ENCODE measurements around the gene SYVN1. TPM values are rescaled to one million over a fixed set of nuclear protein-coding genes. Genes with fewer than 3 reads are reported as not detected.

SYVN1 gene
- total RNA-seq, 1 experiment from 2014 or later: 68.5 TPM

DNA sequence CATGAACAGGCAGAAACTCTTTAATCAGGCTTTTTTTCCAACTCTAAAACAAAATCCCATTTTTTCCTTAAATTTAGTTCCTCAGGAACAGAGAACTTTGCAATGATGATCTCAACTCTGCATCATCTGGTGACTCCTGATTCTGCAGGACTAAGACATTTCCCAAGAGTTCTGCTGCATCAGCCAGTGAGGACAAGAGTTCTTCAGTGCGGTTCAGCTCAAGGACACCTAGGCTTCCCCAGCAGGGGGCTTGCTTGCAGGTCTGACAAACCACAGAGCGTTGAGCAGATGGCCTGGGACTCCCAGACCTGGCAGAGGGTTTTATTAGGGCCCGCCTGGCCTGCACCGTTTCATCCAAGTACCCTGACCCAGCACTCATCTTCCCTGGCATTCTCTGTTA lies 56.9 kb downstream of the SYVN1 start:
- Mint-ChIP-seq H3K4me1 (ENCODE audit: low read depth, unreplicated experiment) (peaks cover 26% of the 10 kb centered on the region), H3K9me3 (ENCODE audit: low read depth, unreplicated experiment) (no peaks in the 10 kb centered on the region), H3K27me3 (ENCODE audit: unreplicated experiment) (no peaks in the 10 kb centered on the region), H3K36me3 (ENCODE audit: insufficient read depth, unreplicated experiment) (peaks cover 22% of the 10 kb centered on the region), H3K27ac (ENCODE audit: unreplicated experiment) (no peak overlapping the region), H3K4me3 (ENCODE audit: low read depth, unreplicated experiment) (no peak overlapping the region)
- TF ChIP-seq, protein P1, sequence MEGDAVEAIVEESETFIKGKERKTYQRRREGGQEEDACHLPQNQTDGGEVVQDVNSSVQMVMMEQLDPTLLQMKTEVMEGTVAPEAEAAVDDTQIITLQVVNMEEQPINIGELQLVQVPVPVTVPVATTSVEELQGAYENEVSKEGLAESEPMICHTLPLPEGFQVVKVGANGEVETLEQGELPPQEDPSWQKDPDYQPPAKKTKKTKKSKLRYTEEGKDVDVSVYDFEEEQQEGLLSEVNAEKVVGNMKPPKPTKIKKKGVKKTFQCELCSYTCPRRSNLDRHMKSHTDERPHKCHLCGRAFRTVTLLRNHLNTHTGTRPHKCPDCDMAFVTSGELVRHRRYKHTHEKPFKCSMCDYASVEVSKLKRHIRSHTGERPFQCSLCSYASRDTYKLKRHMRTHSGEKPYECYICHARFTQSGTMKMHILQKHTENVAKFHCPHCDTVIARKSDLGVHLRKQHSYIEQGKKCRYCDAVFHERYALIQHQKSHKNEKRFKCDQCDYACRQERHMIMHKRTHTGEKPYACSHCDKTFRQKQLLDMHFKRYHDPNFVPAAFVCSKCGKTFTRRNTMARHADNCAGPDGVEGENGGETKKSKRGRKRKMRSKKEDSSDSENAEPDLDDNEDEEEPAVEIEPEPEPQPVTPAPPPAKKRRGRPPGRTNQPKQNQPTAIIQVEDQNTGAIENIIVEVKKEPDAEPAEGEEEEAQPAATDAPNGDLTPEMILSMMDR (IDR thresholded peaks at IDR 0.05; ENCODE audit: unreplicated experiment): no peak
- intact Hi-C loops (cut with micrococcal nuclease; ENCODE audit: unreplicated experiment): no loop called here
- BruUV-seq (replicated peaks): no TSS peak
- CTCF ChIA-PET: interaction anchor here (1.2 kb wide), 1 partner anchor 50 kb away, joined by 3 read pairs; the partner anchor contains the start of gene SNX15
- DNase-seq: no peak

Small RNA genes within 50 kb of the gene (microRNA-seq; reads per million reads assigned to microRNA genes)
- 2.1 reads per million for gene MIR6751

Other genes starting within 250 kb of the SYVN1 start
- gene ATG2A, start 217.3 kb downstream of the SYVN1 start, total RNA-seq (2022): 29.6 and 35.8 TPM in 2 replicates
- 9.9 and 12.2 TPM in 2 replicates for gene PPP2R5B, start 209.8 kb downstream of the SYVN1 start, total RNA-seq (2022)
- gene GPHA2, start 198.6 kb downstream of the SYVN1 start, total RNA-seq (2022): not detected in 2 replicates
- gene MAJIN, start 162.4 kb downstream of the SYVN1 start, total RNA-seq (2022): 0.56 TPM in 1 of 2 replicates, not detected in the other
- 4.5 and 11.3 TPM in 2 replicates for gene BATF2, start 137.5 kb downstream of the SYVN1 start, total RNA-seq (2022)
- gene ARL2, start 120.4 kb downstream of the SYVN1 start, total RNA-seq (2022): 62.6 and 63.7 TPM in 2 replicates
- gene SNX15, start 107.1 kb downstream of the SYVN1 start, total RNA-seq (2022): 22.1 and 25.7 TPM in 2 replicates
- gene SAC3D1, start 93.3 kb downstream of the SYVN1 start, total RNA-seq (2022): 12.9 and 17.6 TPM in 2 replicates
- not detected in 2 replicates for gene NAALADL1, start 76.0 kb downstream of the SYVN1 start, total RNA-seq (2022)
- gene CDCA5, start 50.5 kb downstream of the SYVN1 start, total RNA-seq (2022): 53.4 and 55.4 TPM in 2 replicates
- gene ZFPL1, start 50.3 kb downstream of the SYVN1 start, total RNA-seq (2022): 47.6 and 48.0 TPM in 2 replicates
- 64.4 and 78.1 TPM in 2 replicates for gene VPS51, start 38.3 kb downstream of the SYVN1 start, total RNA-seq (2022)
- gene TM7SF2, start 22.6 kb downstream of the SYVN1 start, total RNA-seq (2022): 41.2 and 42.8 TPM in 2 replicates
- 13.2 and 17.2 TPM in 2 replicates for gene ZNHIT2, start 16.8 kb downstream of the SYVN1 start, total RNA-seq (2022)
- 650 and 668 TPM in 2 replicates for gene FAU, start 12.4 kb downstream of the SYVN1 start, total RNA-seq (2022)
- gene MRPL49, start 12.2 kb downstream of the SYVN1 start, total RNA-seq (2022): 84.1 and 97.9 TPM in 2 replicates
- gene SPDYC, start 35.7 kb upstream of the SYVN1 start, total RNA-seq (2022): not detected in 2 replicates
- 288 and 314 TPM in 2 replicates for gene CAPN1, start 47.4 kb upstream of the SYVN1 start, total RNA-seq (2022)
- gene POLA2, start 127.4 kb upstream of the SYVN1 start, total RNA-seq (2022): 34.4 and 40.4 TPM in 2 replicates
- 35.6 and 43.2 TPM in 2 replicates for gene CDC42EP2, start 180.3 kb upstream of the SYVN1 start, total RNA-seq (2022)
- 57.5 and 61.1 TPM in 2 replicates for gene DPF2, start 199.3 kb upstream of the SYVN1 start, total RNA-seq (2022)
- gene TIGD3, start 220.2 kb upstream of the SYVN1 start, total RNA-seq (2022): 0.73 and 1.5 TPM in 2 replicates
- gene SLC25A45, start 248.1 kb upstream of the SYVN1 start, total RNA-seq (2022): 2.9 and 4.0 TPM in 2 replicates

Measured in Calu3 (cell line).